Measurements from ENCODE around the gene HTATIP2.

Gene HTATIP2

DNA sequence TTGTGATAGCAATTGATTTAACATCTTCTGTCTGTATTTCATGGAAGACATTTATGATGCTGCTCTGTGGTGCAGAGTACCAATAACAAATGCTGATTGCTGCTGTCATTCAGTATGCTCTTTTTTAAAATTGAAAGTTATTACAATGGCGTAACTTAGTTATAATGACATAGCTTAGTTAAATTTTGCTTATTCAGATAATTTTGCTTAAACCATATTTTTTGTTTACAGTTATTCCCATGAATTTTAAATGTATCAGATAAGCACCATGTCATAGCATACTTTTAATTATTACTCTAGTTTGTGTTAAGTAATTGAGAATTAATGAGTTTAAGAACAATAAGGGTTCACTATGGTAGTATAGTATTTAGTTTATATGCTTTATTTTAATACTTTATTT is 39.5 kb downstream of the HTATIP2 start:
- ChIA-PET CTCF (interaction anchor here (0.6 to 1.9 kb wide), 2 partner anchors 45 to 207 kb away, joined by 3 to 6 read pairs; no protein-coding TSS in a partner anchor), POLR2A (ENCODE audit: low non-redundant PET) (no interaction called here)
- no peak for DNase-seq (ENCODE audit: low spot score)
- TF ChIP-seq, protein P1, sequence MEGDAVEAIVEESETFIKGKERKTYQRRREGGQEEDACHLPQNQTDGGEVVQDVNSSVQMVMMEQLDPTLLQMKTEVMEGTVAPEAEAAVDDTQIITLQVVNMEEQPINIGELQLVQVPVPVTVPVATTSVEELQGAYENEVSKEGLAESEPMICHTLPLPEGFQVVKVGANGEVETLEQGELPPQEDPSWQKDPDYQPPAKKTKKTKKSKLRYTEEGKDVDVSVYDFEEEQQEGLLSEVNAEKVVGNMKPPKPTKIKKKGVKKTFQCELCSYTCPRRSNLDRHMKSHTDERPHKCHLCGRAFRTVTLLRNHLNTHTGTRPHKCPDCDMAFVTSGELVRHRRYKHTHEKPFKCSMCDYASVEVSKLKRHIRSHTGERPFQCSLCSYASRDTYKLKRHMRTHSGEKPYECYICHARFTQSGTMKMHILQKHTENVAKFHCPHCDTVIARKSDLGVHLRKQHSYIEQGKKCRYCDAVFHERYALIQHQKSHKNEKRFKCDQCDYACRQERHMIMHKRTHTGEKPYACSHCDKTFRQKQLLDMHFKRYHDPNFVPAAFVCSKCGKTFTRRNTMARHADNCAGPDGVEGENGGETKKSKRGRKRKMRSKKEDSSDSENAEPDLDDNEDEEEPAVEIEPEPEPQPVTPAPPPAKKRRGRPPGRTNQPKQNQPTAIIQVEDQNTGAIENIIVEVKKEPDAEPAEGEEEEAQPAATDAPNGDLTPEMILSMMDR (conservative IDR thresholded peaks at IDR 0.05; ENCODE audit: low read depth): no peak
- H3K27ac ChIP-seq: no peak overlapping the region

DNA sequence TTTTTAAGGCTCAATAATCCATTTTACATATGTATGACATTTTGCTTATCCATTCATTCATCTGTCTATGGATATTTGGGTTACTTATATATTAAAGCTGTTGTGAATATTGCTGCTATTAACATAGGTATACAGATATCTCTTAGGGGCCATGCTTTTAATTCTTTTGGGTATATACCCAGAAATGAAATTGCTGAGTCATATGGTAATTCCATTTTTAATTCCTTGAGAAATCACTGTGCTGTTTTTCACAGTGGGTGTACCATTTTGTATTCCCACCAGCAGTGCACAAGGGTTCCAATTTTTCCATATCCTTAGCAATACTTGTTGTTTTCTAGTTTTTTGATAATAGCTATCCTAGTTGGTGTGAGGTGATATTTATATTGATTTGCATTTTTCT is 43.0 kb downstream of the HTATIP2 start:
- TF ChIP-seq, protein P1 (conservative IDR thresholded peaks at IDR 0.05; ENCODE audit: low read depth): no peak
- ChIA-PET CTCF (no interaction called here), POLR2A (ENCODE audit: low non-redundant PET) (no interaction called here)
- no peak overlapping the region for H3K27ac ChIP-seq
- DNase-seq (ENCODE audit: low spot score): no peak

DNA sequence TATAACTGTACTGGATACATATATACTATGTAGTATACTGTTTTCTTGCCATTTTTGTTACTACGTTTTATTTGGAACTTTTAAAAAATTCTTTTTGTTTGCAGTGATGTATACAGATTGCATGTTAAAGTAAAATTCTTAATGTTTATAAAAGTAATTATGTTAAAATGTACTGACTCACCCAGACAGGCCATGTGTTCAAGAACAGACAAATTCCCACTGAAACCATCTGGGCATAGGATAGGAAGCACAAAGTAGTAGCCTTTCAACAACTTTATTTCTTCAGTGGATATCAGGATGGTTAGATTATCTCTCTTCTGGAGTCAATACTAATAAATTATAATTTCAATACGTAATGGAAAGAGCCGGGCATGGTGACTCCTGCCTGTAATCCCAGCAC is 43.8 kb downstream of the HTATIP2 start:
- TF ChIP-seq, protein P1 (conservative IDR thresholded peaks at IDR 0.05; ENCODE audit: low read depth): no peak
- ChIA-PET POLR2A (ENCODE audit: low non-redundant PET) (no interaction called here), CTCF (no interaction called here)
- no peak overlapping the region for H3K27ac ChIP-seq
- no peak for DNase-seq (ENCODE audit: low spot score)

DNA sequence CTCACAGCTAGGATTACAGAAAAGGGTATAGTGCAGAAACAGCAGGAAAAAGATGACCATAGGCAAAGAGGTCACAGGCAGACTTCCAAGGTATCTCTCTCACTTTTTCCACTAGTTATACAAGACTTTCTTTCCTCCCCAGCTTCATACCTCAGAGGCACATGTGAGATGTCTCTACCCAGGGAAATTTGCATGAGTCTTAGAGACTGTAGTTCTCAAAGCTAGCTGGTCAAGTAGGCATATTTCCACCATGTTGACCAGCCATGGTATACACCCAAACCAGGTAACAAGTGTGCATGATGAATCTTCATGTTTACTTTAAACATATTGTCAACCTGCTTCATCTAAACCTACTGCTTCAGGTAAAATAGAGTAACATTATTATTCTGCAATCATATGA is 51.9 kb downstream of the HTATIP2 start:
- POLR2A ChIA-PET (ENCODE audit: low non-redundant PET): no interaction called here

DNA sequence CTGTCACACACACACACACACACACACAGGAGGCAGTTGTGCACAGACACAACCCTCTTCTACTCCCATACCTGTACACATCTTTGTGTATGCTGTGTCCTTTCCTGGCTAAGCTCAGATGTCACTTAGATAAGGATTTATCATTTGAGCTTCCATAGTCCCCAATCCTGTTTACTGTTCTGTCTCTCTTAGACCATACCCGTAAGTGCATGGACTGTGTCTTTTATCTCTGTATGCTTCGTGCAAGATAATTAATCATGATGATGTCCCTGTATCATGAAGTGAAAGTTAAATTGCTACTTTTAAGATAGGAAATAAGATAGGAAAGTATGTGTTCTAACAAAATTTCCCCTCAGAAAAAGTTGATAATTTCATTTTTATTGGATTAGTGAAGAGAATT is 54.3 kb downstream of the HTATIP2 start:
- TF ChIP-seq, protein P1 (conservative IDR thresholded peaks at IDR 0.05; ENCODE audit: low read depth): no peak
- ChIA-PET CTCF (no interaction called here), POLR2A (ENCODE audit: low non-redundant PET) (no interaction called here)
- H3K27ac ChIP-seq: no peak overlapping the region
- DNase-seq (ENCODE audit: low spot score): no peak

More for the DNA sequence above, 51.9 kb downstream of the HTATIP2 start:
- no peak overlapping the region for H3K27ac ChIP-seq
- no peak for DNase-seq (ENCODE audit: low spot score)
- CTCF ChIA-PET: no interaction called here
- TF ChIP-seq, protein P1 (conservative IDR thresholded peaks at IDR 0.05; ENCODE audit: low read depth): no peak

DNA sequence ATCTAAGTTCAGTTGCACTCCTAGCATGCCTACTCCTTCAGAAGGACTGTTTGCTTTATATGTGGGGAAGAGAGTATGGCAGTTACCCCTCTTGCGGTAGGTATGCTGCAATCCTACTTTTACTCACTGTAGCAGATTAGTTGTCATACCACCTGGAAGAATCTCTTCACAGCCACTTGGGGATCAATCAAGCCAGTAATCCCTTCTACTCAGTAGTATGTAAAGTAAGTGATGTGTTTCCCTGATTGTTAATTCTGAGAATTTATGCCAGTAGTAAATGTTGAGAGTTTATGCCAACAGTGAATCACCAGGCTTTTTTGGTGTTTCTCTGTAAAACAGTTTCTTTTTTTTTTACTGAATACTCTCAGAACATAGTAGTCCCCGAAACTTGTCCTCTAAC is 58.4 kb downstream of the HTATIP2 start:
- no peak overlapping the region for H3K27ac ChIP-seq
- DNase-seq (ENCODE audit: low spot score): no peak
- TF ChIP-seq, protein P1 (conservative IDR thresholded peaks at IDR 0.05; ENCODE audit: low read depth): no peak
- ChIA-PET CTCF (no interaction called here), POLR2A (ENCODE audit: low non-redundant PET) (no interaction called here)

DNA sequence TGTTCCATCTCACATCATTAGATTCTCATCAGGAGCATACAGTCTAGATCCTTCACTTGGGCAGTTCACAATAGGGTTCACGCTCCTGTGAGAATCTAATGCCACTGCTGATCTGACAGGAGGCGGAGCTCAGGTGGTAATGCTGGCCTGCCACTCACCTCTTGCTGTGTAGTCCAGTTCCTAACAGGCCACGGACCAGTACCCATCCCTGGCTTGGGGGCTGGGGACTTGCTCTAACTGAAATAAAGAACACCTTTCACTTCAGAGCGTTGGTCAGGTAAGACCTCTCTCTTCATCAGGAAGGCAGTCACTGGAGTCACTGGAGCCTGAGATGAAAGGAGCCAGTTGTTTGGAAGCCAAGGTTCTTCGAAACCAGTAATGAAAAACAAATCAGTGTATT is 65.7 kb downstream of the HTATIP2 start:
- CTCF ChIA-PET: interaction anchor here (0.6 kb wide), 1 partner anchor 42 kb away, joined by 4 read pairs; no protein-coding TSS in a partner anchor
- no peak for DNase-seq (ENCODE audit: low spot score)
- no peak overlapping the region for H3K27ac ChIP-seq
- POLR2A ChIA-PET (ENCODE audit: low non-redundant PET): no interaction called here
- TF ChIP-seq, protein P1 (conservative IDR thresholded peaks at IDR 0.05; ENCODE audit: low read depth): no peak

Measured in RWPE1 (cell line).